ENCODE measurements around the gene CCN5.
"Not testable (repeated sequence)": the region's sequence is repeated elsewhere in the genome, so short reads cannot be mapped to it uniquely, and the experiment has no call there.

GRCh38 chr20:44697041-44697440, 18.1 kb upstream of the CCN5 start:
- TF ChIP-seq CTCF (conservative IDR thresholded peaks at IDR 0.05; ENCODE audit: low read length); EZH2phosphoT487 (IDR thresholded peaks at IDR 0.05; ENCODE audit: borderline replicate concordance): not testable (repeated sequence)
